ENCODE data around the gene PRKCH.

GRCh38 chr14:61358554-61359226 lies 37.3 kb downstream of the PRKCH start:
- no peak for TF ChIP-seq CTCF (IDR thresholded peaks at IDR 0.05)
- TF ChIP-seq POLR2A (IDR thresholded peaks at IDR 0.05), result no peak
